Measurements from ENCODE around the gene FES. TPM values are rescaled to one million over a fixed set of nuclear protein-coding genes. Genes with fewer than 3 reads are reported as not detected.

The FES gene
- total and polyA plus RNA-seq, 11 donors = 10.7 to 37.5 (median 15.9) TPM

DNA sequence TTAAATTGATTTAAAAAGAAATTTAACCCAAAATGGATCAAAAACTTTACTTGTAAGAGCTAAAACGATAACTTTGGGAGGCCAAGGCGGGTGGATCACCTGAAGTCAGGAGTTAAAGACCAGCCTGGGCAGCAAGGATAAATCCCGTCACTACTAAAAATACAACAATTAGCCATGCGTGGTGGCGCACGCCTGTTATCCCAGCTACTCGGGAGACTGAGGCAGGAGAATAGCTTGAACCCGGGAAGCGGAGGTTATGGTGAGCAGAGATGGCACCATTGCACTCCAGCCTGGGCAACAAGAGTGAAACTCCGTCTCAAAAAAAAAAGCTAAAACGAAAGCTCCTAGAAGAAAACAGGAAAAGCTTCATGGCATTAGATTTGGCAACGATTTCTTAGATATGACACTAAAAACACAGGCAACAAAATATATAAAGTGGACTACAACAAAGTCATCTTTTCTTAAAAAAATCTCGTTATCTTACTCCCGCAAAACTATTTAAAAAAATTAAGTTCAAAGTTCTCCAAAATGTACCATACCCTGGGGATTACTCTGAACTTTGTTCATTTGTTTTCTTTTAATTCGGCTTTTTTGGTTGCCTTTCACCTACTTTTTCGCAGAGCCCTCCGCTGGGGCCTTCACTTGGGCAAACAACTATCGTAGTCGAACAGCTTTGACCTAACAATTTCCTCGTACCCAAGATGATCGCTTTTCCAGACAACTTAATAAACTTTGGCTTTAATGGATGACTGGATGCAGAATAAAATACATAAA, 45.1 kb downstream of the FES start:
- Histone ChIP-seq H3K4me1 (peaks cover 8 to 47% (median 31%) of the 10 kb centered on the region in 12 donors), H3K4me3 (peak overlapping the region; percentile 52 to 95 (median 66)), H3K27me3 (no peaks in the 10 kb centered on the region), H3K36me3 (no peaks in the 10 kb centered on the region), H3K9me3 (no peaks in the 10 kb centered on the region), H3K27ac (peak overlapping the region; percentile 89 to 97 (median 96))
- 53 to 58% (median 57%) methylated on average over 21 of the region's 21 CpGs for WGBS, 4 donors
- TF ChIP-seq, protein P1, sequence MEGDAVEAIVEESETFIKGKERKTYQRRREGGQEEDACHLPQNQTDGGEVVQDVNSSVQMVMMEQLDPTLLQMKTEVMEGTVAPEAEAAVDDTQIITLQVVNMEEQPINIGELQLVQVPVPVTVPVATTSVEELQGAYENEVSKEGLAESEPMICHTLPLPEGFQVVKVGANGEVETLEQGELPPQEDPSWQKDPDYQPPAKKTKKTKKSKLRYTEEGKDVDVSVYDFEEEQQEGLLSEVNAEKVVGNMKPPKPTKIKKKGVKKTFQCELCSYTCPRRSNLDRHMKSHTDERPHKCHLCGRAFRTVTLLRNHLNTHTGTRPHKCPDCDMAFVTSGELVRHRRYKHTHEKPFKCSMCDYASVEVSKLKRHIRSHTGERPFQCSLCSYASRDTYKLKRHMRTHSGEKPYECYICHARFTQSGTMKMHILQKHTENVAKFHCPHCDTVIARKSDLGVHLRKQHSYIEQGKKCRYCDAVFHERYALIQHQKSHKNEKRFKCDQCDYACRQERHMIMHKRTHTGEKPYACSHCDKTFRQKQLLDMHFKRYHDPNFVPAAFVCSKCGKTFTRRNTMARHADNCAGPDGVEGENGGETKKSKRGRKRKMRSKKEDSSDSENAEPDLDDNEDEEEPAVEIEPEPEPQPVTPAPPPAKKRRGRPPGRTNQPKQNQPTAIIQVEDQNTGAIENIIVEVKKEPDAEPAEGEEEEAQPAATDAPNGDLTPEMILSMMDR (IDR thresholded peaks at IDR 0.05) = no peak
- no peak for TF ChIP-seq POLR2A (IDR thresholded peaks at IDR 0.05)
- ATAC-seq (no peak), DNase-seq (no peak)
- intact Hi-C loops (cut with DNase I) = loop anchor here in 5 of 10 donors (2.0 to 5.0 kb wide), 4 partner anchors 27 to 282 kb away; partner anchors contain the start of gene MAN2A2 (in 3 of the 5)

DNA sequence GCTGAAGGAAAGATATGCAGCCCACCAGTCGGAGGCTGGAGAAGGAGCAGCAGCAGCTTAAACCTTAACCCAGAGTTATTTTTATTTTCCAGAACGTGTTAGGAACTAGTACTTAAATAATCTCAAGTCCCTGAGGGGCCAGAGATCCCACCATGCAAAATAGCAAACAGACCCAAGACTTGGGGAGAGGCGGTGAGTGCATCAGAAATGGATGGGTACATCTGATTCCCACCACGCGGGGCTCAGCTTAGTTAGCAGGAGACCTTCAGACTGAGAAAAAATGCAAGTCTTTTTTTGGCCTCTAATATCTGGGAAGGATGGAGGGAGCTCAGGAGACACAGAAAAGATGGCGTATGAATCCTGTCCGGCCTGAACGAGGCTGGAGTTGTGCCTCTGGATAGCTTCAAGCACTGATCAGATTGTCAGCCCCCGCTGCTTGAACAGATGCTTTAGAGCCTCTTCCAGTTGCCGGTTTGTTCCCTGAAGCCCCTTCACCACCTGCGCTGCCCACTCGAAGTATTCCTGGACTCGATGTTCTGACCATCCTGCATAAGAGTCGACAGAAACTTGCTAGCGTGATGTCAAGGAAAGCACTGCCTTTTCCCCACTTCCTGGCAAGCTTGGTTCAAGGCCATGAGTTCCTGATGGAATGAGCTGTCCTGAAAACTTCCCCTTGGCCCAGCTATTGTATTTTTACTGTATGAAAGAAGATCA, 46.7 kb downstream of the FES start:
- H3K4me1 ChIP-seq = peaks cover 11 to 57% (median 41%) of the 10 kb centered on the region in 12 donors

DNA sequence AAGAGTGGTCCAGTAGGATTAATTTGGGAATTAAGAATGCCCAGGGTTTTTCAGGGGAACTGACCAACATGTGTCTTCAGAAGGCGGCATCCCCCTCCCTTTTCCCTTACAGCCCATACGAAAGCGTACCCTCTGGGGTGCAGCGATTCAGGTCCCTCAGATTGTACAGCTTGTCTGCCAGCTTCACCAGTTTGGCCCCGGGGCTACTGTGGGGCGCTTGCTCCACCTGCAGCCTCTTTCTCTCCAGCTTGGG, 47.2 kb downstream of the FES start:
- DNase-seq = no peak
- H3K36me3 ChIP-seq = peaks cover 0 to 1% (median 0%) of the 10 kb centered on the region in 9 donors
- no peaks in the 10 kb centered on the region for H3K9me3 ChIP-seq
- 23 to 38% (median 34%) methylated on average over 6 of the region's 6 CpGs for WGBS, 4 donors
- ATAC-seq = no peak
- H3K27me3 ChIP-seq = no peaks in the 10 kb centered on the region
- intact Hi-C loops (cut with DNase I) = loop anchor here in 5 of 10 donors (2.0 to 5.0 kb wide), 4 partner anchors 29 to 284 kb away; partner anchors contain the start of gene MAN2A2 (in 3 of the 5)
- H3K4me3 ChIP-seq = peak overlapping the region in 10 of 12 donors; percentile 73 to 95 (median 89)
- no peak for TF ChIP-seq POLR2A (IDR thresholded peaks at IDR 0.05)
- TF ChIP-seq, protein P1 (IDR thresholded peaks at IDR 0.05) = peak in 2 of 12 donors; percentile 24 to 35
- peaks cover 11 to 62% (median 44%) of the 10 kb centered on the region in 12 donors for H3K4me1 ChIP-seq
- H3K27ac ChIP-seq = peak overlapping the region; percentile 89 to 97 (median 96)

More for the DNA sequence above, 46.7 kb downstream of the FES start:
- WGBS, 4 donors = 49 to 61% (median 55%) methylated on average over 15 of the region's 15 CpGs
- no peaks in the 10 kb centered on the region for H3K27me3 ChIP-seq
- H3K9me3 ChIP-seq = no peaks in the 10 kb centered on the region
- peak overlapping the region in 10 of 12 donors; percentile 53 to 95 (median 82) for H3K4me3 ChIP-seq
- TF ChIP-seq, protein P1 (IDR thresholded peaks at IDR 0.05) = no peak
- TF ChIP-seq POLR2A (IDR thresholded peaks at IDR 0.05) = no peak
- H3K36me3 ChIP-seq = no peaks in the 10 kb centered on the region
- no peak for DNase-seq
- peak overlapping the region; percentile 89 to 97 (median 96) for H3K27ac ChIP-seq
- intact Hi-C loops (cut with DNase I) = loop anchor here in 5 of 10 donors (2.0 to 5.0 kb wide), 4 partner anchors 28 to 284 kb away; partner anchors contain the start of gene MAN2A2 (in 3 of the 5)
- no peak for ATAC-seq
